IMR-90 (cell line): ENCODE data around the gene HES1. TPM values are rescaled to one million over a fixed set of nuclear protein-coding genes. Genes with fewer than 3 reads are reported as not detected.

Experiments
- ATAC-seq: fragments of 200-7000 bp; cut with Tn5 transposase; 2 replicates; pipeline ENCODE4 v1.9.1; 2020; ENCODE audit warnings: low read depth, mild to moderate bottlenecking, moderate library complexity
- BruUV-seq: library from RNA; stranded (reverse); fragments of 400-500 nt; replicated peaks from 2 replicates; lab custom pipeline; 2021; lab: Mats Ljungman, UMichigan
- CTCF ChIA-PET: fragments of 300-600 bp; formaldehyde crosslinking; extraction: SDS; loops from one replicate; lab custom pipeline; 2021; ENCODE audit warnings: antibody characterized with exemption; lab: Yijun Ruan, JAX
- POLR2A ChIA-PET: fragments of 300-600 bp; sonication (Branson Sonifier 250); formaldehyde crosslinking; loops from one replicate; lab custom pipeline; 2022; ENCODE audit warnings: antibody characterized with exemption; ENCODE audit not compliant: unreplicated experiment; lab: Charles Lee
- DNase-seq: peaks from one replicate; pipeline ENCODE4 v3.0.0; 2013
- H2AFZ ChIP-seq: replicated peaks from 2 replicates; pipeline ENCODE3; 2013; ENCODE audit warnings: low read length, mild to moderate bottlenecking; ENCODE audit not compliant: poor library complexity
- H2AK5ac ChIP-seq: 2 replicates; pipeline ENCODE4 v1.6.1; 2013; ENCODE audit warnings: low read depth, low read length, inconsistent platforms
- H2AK9ac ChIP-seq: replicated peaks from 2 replicates; pipeline ENCODE3; 2013; ENCODE audit warnings: mild to moderate bottlenecking, low read depth, low read length, moderate library complexity; ENCODE audit not compliant: poor library complexity
- H2BK120ac ChIP-seq: 2 replicates; pipeline ENCODE4 v1.6.1; 2013; ENCODE audit warnings: low read depth, low read length, inconsistent platforms
- H2BK15ac ChIP-seq: 3 replicates; pipeline ENCODE4 v1.6.1; 2013; ENCODE audit warnings: low read depth, low read length, inconsistent platforms
- H2BK20ac ChIP-seq: 2 replicates; pipeline ENCODE4 v1.6.1; 2013; ENCODE audit warnings: low read depth, mild to moderate bottlenecking, inconsistent platforms, low read length, moderate library complexity
- H2BK5ac ChIP-seq: 2 replicates; pipeline ENCODE4 v1.6.1; 2013; ENCODE audit warnings: mild to moderate bottlenecking, low read depth, low read length, inconsistent platforms; ENCODE audit not compliant: poor library complexity, severe bottlenecking
- H3K14ac ChIP-seq: replicated peaks from 2 replicates; pipeline ENCODE4 v1.6.1; 2013; ENCODE audit warnings: low read depth, low read length, inconsistent platforms
- H3K18ac ChIP-seq: 2 replicates; pipeline ENCODE4 v1.6.1; 2013; ENCODE audit warnings: low read depth, low read length, control low read depth
- H3K23ac ChIP-seq: 2 replicates; pipeline ENCODE4 v1.6.1; 2013; ENCODE audit warnings: low read depth, low read length, inconsistent platforms
- H3K27ac ChIP-seq: 2 replicates; pipeline ENCODE4 v1.5.1; 2013; ENCODE audit warnings: mild to moderate bottlenecking, control low read depth, low read length; ENCODE audit not compliant: insufficient read depth
- H3K27me3 ChIP-seq: 2 replicates; pipeline ENCODE4 v1.6.1; 2013; ENCODE audit warnings: low read length; ENCODE audit not compliant: control insufficient read depth, insufficient read depth
- H3K36me3 ChIP-seq: 2 replicates; pipeline ENCODE4 v1.6.1; 2013; ENCODE audit warnings: low read length, mixed read lengths; ENCODE audit not compliant: control insufficient read depth, insufficient read depth
- H3K4ac ChIP-seq: 2 replicates; pipeline ENCODE4 v1.6.1; 2013; ENCODE audit warnings: low read depth, low read length, inconsistent platforms
- H3K4me1 ChIP-seq: 2 replicates; pipeline ENCODE4 v1.6.1; 2013; ENCODE audit warnings: low read length, mixed read lengths; ENCODE audit not compliant: control insufficient read depth, insufficient read depth
- H3K4me2 ChIP-seq: 2 replicates; pipeline ENCODE4 v1.6.1; 2013; ENCODE audit warnings: low read depth, mild to moderate bottlenecking, control low read depth, low read length, moderate library complexity
- H3K4me3 ChIP-seq: 2 replicates; pipeline ENCODE4 v1.5.1; 2013; ENCODE audit warnings: low read depth, mild to moderate bottlenecking, control low read depth, low read length, moderate library complexity; ENCODE audit not compliant: insufficient read depth
- H3K56ac ChIP-seq: 2 replicates; pipeline ENCODE4 v1.6.1; 2013; ENCODE audit warnings: low read length, inconsistent platforms; ENCODE audit not compliant: insufficient read depth; ENCODE audit errors: extremely low read depth
- H3K79me1 ChIP-seq, 2 experiments: 2 replicates each; pipeline ENCODE4 v1.6.1; 2013; ENCODE audit warnings: low read length in 2 of 2, inconsistent platforms in 1 of 2, low read depth in 1 of 2
- H3K9ac ChIP-seq: 2 replicates; pipeline ENCODE4 v1.6.1; 2013; ENCODE audit warnings: low read depth, low read length, control low read depth
- H3K9me1 ChIP-seq: 2 replicates; pipeline ENCODE4 v1.6.1; 2013; ENCODE audit warnings: low read length, inconsistent platforms; ENCODE audit not compliant: insufficient read depth
- H3K9me3 ChIP-seq: 2 replicates; pipeline ENCODE4 v1.6.1; 2013; ENCODE audit warnings: low read length; ENCODE audit not compliant: control insufficient read depth, insufficient read depth
- H4K20me1 ChIP-seq: 2 replicates; pipeline ENCODE4 v1.6.1; 2013; ENCODE audit warnings: low read length, inconsistent platforms; ENCODE audit not compliant: insufficient read depth
- H4K5ac ChIP-seq: 2 replicates; pipeline ENCODE4 v1.6.1; 2013; ENCODE audit warnings: mild to moderate bottlenecking, low read depth, low read length, control low read depth
- H4K8ac ChIP-seq, 2 experiments: 2 replicates each; pipeline ENCODE4 v1.6.1; 2013; ENCODE audit warnings: low read depth in 2 of 2, low read length in 2 of 2, control low read depth in 1 of 2, inconsistent platforms in 1 of 2
- H4K91ac ChIP-seq: 2 replicates; pipeline ENCODE4 v1.6.1; 2013; ENCODE audit warnings: low read depth, low read length, inconsistent platforms; ENCODE audit not compliant: insufficient read depth
- BHLHE40 ChIP-seq: fragments of 150-350 bp; IDR thresholded peaks from 2 replicates; pipeline ENCODE4 v1.6.1; 2016; ENCODE audit warnings: mild to moderate bottlenecking, low read depth, low read length
- MAZ ChIP-seq: IDR thresholded peaks from 2 replicates; pipeline ENCODE4 v1.6.1; 2012; ENCODE audit warnings: low read depth, mild to moderate bottlenecking, low read length, improper control_type of control experiment, moderate library complexity, borderline replicate concordance
- WGBS, 2 experiments: methylation state at CpG; one replicate each; pipeline versions ENCODE4 v1.1.5 to v1.1.7; 2013; ENCODE audit warnings: missing lambda C conversion rate in 2 of 2; ENCODE audit not compliant: insufficient read length in 1 of 2; ENCODE audit errors: extremely low coverage in 2 of 2; 5-methylcytosine and 5-hydroxymethylcytosine counted together
- dilution Hi-C: fragments of 300-500 bp; cut with HindIII; formaldehyde crosslinking; loops from one replicate; pipeline ENCODE4 v1.14.3; 2018; ENCODE audit warnings: low sequenced_read_pairs; ENCODE audit not compliant: unreplicated experiment
- in situ Hi-C: fragments of 300-500 bp; cut with MboI; formaldehyde crosslinking; loops from 3 replicates; pipeline ENCODE4 v1.14.3; 2019; ENCODE audit warnings: low sequenced_read_pairs, inconsistent platforms, mixed read lengths
- intact Hi-C: fragments of 100-400 bp; cut with micrococcal nuclease; formaldehyde crosslinking; loops from 2 replicates; pipeline ENCODE4 v1.10.0; 2022
- polyA plus RNA-seq, 3 experiments: library from polyadenylated mRNA; depleted of rRNA; stranded (reverse); fragments of >200 nt; gene quantifications; 2 replicates each; pipeline ENCODE4 v1.2.3, GENCODE V29; 2012; ENCODE audit warnings: low replicate concordance in 1 of 3
- total RNA-seq: library from RNA; depleted of rRNA; stranded (reverse); fragments of >200 nt; gene quantifications from 2 replicates; pipeline ENCODE4 v1.2.3, GENCODE V29; 2012
- TF ChIP-seq, protein P1 (sequence below): fragments of 150-350 bp; IDR thresholded peaks from 2 replicates; pipeline ENCODE4 v1.6.1; 2017; ENCODE audit warnings: mild to moderate bottlenecking, antibody characterized with exemption, low read length, low read depth

Gene HES1
- total and polyA plus RNA-seq, 2 of the 4 experiments (the other 2 are of a cell fraction), result 3.6 to 6.7 TPM

DNA sequence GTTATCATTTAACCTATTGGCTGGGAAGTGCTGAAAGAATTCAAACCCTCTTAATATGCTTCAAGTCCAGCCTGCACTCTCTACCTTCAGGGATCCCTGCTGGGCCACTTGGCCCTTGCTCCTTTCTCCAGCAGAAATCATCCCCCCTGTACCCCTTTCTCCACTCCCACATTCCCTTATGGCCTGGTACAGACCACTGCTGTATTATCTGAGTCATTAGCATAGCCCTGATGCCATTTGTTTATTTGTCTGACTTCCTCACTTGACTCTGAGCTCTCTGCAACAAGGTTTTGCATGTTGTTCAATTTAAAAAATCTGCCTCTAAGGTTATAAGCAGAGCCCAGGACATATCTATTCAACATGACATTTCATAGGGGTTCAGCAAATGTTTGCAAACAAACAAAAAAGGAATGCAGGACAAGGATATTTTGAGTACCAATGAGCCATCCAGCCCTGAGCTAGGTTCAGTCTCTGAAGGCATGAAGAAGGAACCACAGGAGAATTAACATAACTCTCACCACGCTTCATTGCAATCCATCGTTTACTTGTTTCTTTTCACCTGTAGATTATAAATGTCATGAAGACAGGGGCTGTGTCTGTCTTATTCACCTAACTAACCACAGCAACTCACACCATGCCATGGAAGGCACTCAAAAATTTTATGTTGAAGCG lies 26.6 kb upstream of the HES1 start:
- no peak overlapping the region for H2BK15ac ChIP-seq
- H3K27me3 ChIP-seq, result peaks cover 46% of the 10 kb centered on the region
- ChIA-PET CTCF (interaction anchor here (0.8 kb wide), 1 partner anchor 237 kb away, joined by 3 read pairs; no protein-coding TSS in a partner anchor), POLR2A (no interaction called here)
- no peaks in the 10 kb centered on the region for H3K79me1 ChIP-seq
- H3K9ac ChIP-seq, result no peak overlapping the region
- no peaks in the 10 kb centered on the region for H3K9me3 ChIP-seq
- no peak overlapping the region for H2BK20ac ChIP-seq
- H3K14ac ChIP-seq, result no peak overlapping the region
- no peak overlapping the region for H3K4me2 ChIP-seq
- H3K4me3 ChIP-seq, result no peak overlapping the region
- no peak overlapping the region for H4K91ac ChIP-seq
- no peak overlapping the region for H2AK9ac ChIP-seq
- no peak overlapping the region for H2BK5ac ChIP-seq
- H4K5ac ChIP-seq, result no peak overlapping the region
- in situ Hi-C loops (no loop called here), dilution Hi-C loops (no loop called here), intact Hi-C loops (no loop called here)
- no peak overlapping the region for H3K27ac ChIP-seq
- no peak overlapping the region for H3K56ac ChIP-seq
- H2AFZ ChIP-seq, result no peak overlapping the region
- no peak overlapping the region for H4K8ac ChIP-seq
- no peaks in the 10 kb centered on the region for H3K4me1 ChIP-seq
- H3K36me3 ChIP-seq, result no peaks in the 10 kb centered on the region
- H4K20me1 ChIP-seq, result no peaks in the 10 kb centered on the region
- no peak overlapping the region for H3K23ac ChIP-seq
- H3K9me1 ChIP-seq, result no peaks in the 10 kb centered on the region; the same call in 1 of the 2 replicates
- H2AK5ac ChIP-seq, result no peak overlapping the region
- no peak overlapping the region for H2BK120ac ChIP-seq
- no peak overlapping the region for H3K4ac ChIP-seq
- no peak for DNase-seq
- no peak for TF ChIP-seq BHLHE40
- no peak for TF ChIP-seq MAZ
- TF ChIP-seq, protein P1, sequence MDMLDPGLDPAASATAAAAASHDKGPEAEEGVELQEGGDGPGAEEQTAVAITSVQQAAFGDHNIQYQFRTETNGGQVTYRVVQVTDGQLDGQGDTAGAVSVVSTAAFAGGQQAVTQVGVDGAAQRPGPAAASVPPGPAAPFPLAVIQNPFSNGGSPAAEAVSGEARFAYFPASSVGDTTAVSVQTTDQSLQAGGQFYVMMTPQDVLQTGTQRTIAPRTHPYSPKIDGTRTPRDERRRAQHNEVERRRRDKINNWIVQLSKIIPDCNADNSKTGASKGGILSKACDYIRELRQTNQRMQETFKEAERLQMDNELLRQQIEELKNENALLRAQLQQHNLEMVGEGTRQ, result no peak
- ATAC-seq, result peak; percentile 29; the same call in 1 of the 2 replicates
- no TSS peak for BruUV-seq
- H3K18ac ChIP-seq, result no peak overlapping the region
- WGBS, 2 experiments, result no CpG with 5 or more reads among the region's 3 CpGs
